Measurements from ENCODE around the gene KRT80.
"Not testable (repeated sequence)": the region's sequence is repeated elsewhere in the genome, so short reads cannot be mapped to it uniquely, and the experiment has no call there.

Gene KRT80

DNA sequence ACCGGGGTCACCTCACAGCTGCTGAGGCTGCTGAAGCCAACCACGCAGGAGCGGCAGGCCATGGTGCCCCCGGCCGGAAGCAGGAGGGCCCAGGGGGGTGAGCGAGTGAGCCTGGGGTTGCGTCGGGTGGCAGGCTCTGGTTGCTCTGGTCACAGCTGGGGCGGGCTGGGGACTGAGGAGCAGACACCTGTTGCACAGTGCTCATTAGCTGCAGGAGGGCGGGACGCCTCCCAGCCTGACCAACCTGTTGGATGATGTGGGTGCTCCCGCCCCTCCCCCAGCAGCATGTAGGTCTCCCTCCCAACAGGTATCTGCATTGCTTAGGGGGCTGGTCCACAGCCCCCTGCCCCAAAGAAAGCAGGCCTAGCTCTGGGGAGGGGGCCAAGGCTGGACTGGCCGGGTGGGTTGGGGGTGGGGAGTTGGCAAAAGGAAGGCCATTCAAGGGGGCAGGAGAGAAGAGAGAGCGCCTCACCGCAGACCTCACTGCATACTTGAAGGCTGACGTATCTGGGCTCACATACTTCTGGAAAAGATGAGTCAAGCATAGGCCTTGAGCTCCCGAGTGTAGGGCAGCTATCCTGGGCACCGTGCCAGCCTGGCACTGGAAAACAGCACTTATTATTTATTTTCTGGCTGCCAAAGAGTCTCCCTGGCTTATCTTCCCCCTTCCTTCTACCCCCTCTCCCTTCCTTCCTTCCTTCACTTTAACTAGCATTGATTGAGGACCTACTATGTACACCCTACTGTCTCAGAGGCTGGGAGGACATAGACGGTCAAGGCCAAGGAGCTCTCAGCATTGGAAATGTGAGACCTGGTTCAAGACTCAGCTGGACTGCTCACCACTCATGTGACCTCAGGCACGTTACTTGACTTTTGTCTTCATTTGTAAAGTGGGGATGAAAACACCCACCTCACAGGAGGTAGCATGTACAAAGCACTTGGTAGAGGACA lies at the start of gene KRT80:
Gene KRT80 (minus strand): TSS at position 174 of the 951 bp plus-strand sequence. CDS start 112 bp downstream, at position 62.
- peak; percentile 50 for DNase-seq (ENCODE audit: low spot score)

DNA sequence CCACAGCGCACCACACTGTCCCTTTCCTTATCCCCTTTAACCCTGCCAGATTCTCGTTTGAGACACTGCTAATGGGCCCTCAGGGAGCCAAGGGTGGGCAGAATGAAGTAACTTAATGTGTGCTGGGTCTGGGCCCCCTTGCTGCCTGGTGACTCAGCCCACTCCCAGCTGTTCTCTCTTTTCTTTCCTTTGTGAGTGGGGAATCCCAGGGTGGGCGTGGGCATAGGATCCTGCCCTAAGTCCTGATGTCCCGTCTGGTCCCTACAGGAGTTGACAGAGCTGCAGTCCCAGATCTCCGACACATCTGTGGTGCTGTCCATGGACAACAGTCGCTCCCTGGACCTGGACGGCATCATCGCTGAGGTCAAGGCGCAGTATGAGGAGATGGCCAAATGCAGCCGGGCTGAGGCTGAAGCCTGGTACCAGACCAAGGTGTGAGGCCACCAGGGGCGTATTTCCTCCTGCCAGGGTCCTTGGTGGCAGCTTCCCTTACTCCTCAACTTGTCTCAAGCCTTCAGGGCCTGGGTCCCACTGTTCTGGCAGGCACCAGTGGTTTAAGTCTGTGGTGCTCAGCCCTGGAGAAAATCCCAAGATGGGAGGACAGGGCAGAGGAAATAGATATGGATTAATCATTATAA lies 49.5 kb upstream of the KRT80 start:
- no peak for DNase-seq (ENCODE audit: low spot score)

DNA sequence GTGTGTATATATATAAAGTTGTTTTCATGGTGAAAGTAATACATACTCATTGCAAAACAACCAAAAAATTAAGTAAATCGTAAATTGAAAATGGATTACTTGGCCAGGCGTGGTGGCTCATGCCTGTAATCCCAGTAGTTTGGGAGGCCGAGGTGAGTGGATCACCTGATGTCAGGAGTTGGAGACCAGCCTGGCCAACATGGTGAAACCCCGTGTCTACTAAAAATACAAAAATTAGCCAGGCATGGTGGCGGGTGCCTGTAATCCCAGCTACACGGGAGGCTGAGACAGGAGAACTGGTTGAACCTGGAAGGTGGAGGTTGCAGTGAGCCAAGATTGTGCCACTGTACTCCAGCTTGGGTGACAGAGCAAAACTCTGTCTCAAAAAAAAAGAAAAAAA lies 48.4 kb upstream of the KRT80 start:
- not testable (repeated sequence) for DNase-seq (ENCODE audit: low spot score)

DNA sequence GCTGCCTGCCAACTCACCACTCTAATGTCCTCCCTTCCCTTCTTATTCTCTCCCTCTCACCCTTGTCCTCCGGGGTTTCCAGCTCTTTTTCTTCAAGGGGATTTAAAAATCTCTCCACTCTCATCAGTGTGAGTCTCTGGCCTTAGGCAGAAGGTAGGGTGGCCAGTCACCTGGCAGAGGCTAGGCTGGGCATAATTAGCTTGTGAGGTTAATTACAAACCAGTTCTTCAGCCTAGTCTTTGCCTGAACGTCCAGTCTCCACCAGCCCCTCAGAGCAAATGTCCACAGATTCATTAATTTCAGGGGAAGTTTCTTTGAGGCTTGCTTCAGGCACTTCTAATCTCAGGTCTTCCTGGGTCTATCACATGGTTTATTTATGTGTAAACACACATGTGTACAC lies 48.0 kb upstream of the KRT80 start:
- no peak for DNase-seq (ENCODE audit: low spot score)

DNA sequence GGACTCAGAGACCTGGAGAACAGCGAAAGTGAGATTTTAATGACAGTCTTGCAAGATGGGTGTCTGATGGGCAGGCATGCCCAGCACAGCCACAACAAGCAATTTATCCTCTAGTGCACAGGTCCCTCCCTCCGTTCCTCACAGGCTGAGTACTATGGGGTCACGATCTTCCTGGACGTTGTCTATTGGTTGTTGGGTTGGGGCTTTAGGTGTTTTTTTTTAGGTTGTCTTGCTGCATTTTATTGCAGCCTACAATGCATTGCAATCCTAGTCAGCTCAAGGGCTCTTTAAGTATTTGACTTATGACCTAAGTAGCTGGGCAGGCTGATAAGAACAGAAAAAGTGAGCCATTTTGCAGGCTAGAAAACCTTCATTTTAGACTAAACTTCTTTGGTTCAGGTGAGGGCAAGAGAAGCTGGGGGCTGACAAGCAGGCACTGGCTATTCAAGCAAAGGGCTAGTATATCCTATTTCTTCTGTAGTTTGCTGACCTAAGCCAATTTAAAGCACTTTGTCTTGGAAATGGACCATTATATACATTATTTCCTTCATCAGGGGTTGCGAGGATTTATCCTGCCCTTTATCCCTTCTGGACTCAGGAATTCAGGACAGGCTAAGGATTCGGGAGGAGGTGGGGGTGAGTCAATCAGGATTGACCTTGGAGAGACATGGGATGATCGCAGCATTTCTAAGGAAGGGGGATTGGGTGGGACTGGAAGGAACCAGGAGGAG lies 47.3 kb upstream of the KRT80 start:
- DNase-seq (ENCODE audit: low spot score): no peak

DNA sequence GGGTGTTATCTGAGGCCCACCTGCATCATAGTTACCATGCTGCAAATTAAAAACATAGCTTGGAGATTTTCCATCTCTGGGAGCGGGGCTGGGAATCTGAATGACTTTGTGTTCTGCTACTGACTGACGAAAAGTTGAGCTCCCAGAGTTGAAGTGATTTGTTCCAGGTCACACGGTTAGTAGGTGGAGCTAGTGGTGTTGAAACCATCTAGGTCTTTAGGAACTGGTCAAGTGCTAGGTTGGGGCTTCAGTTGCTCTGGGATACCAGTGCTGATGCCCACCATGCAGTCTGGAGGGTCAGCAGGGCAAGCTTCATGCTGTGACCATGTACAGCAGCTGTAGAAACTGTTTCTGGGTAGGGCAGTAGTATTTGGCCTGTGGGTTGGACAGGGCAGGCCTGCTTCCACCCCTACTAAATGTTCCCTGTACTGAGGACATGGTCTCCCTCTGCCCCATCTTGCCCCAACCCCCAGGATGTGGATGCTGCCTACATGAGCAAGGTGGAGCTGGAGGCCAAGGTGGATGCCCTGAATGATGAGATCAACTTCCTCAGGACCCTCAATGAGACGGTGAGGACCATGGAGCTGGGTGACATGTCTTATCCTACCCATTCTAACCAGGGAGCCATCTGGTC lies 46.5 kb upstream of the KRT80 start:
- no peak for DNase-seq (ENCODE audit: low spot score)

DNA sequence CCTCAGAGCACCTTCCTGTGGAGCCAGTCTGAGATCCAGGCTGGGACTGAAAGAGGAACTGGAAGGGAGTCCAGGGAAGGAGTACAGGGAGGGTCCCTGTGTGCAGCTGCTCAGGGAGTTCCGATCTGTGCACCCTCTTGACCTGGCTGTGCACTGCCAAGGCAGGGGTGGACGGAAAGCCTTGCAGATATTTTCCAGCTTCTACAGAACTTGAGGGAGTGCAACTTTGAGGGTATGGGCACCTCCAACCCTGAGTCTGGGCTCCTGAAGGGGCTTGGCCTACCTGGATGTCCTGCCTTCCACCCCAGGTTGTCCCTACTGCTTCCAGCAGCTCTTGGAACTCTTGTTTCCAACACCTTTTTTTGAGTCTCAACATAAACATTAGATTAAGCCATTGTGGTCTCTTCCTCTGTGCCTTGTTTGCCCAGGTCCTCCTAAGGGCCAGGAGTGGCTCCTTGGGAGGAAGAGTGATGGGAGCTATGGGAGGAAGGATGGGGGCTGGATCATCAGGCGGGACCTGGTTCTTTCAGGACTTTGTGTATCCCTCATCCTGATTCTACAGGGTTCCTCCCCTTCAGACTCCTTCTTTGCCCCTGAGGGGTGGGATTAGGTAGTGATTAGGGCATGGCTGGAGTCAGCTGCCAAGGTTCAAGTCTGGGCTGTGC lies 44.7 kb upstream of the KRT80 start:
- DNase-seq (ENCODE audit: low spot score): no peak

DNA sequence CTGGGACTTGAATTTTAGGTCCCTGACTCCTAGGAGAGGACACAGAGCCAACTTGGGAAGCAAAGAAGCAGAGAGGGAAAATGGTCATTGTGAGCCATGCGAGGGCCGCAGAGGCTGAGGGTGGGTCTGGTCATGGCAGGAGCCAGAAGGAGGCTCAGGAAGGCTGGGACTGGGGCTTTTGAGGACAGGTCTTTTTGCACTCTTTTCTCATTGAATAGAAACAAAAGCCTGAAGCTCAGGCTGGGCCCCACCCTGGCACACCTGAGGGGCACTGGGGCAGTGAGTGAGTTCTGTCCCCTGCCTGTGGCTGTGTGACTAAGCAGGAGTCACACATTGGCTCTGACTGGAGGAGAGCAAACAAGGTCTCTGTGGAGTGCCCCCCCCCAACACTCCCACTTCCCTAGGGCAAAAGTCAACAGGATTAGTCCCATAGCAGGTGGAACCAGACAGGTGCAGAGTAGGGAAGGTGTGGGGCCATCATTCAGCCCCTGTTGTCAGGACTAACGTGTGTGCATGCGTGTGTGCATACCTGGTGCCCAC lies 44.1 kb upstream of the KRT80 start:
- DNase-seq (ENCODE audit: low spot score): no peak

DNA sequence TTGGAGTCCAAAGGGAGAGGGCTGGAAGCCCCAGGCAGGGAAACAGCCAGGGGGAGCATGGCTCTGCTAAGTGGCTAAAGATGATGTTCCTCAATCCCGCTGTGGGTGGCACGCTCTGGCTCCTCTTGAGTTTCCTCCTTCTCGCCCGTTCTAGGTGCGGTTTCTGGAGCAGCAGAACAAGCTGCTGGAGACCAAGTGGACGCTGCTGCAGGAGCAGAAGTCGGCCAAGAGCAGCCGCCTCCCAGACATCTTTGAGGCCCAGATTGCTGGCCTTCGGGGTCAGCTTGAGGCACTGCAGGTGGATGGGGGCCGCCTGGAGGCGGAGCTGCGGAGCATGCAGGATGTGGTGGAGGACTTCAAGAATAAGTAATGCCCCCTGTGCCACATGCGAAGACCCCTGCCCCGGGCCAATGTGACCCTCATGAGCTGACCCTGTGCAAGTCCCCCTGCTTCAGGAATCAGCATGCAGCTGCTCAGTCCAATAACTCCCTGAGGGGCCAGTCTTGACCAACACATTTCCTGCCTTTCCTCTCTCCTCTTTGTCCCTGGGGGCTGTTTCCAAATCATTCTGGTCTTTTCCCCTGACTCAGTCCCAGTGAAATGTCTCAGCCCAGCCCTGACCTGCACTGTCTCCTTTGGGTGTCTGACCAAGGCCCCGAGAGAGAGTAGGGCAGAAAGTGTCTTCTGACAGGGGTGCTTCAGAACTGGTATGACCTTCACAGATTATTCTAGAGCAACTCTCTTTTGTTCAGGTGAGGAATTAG lies 43.4 kb upstream of the KRT80 start:
- DNase-seq (ENCODE audit: low spot score): no peak

DNA sequence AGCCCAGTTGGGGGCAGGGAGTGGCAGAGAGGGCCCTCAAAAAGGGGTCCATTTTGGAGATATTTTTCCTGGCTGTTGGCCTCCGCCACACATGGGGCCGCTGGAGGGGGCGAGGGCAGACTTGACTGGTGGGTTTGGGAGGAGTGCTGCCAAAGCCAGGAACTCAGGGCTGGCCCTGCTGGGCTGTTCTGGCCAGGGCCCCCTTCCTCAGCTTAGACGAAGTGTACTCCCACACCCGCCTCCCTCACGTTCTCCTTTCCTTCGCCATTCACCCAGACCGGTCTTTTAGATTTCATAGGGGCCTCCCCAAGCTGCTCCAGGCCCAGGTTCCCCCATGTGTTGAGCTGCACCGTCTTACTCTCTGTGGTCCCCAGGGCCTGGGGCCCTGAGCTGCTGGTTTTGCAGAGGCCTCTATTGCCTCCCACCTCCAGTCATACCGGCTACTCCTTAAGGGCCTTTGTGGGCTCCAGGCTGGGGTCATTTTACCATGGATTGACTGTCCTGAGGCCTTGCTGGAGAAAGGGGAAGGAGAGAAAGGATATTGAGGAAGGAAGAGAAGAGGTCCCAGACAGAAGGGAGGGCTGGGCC lies 42.5 kb upstream of the KRT80 start:
- no peak for DNase-seq (ENCODE audit: low spot score)

DNA sequence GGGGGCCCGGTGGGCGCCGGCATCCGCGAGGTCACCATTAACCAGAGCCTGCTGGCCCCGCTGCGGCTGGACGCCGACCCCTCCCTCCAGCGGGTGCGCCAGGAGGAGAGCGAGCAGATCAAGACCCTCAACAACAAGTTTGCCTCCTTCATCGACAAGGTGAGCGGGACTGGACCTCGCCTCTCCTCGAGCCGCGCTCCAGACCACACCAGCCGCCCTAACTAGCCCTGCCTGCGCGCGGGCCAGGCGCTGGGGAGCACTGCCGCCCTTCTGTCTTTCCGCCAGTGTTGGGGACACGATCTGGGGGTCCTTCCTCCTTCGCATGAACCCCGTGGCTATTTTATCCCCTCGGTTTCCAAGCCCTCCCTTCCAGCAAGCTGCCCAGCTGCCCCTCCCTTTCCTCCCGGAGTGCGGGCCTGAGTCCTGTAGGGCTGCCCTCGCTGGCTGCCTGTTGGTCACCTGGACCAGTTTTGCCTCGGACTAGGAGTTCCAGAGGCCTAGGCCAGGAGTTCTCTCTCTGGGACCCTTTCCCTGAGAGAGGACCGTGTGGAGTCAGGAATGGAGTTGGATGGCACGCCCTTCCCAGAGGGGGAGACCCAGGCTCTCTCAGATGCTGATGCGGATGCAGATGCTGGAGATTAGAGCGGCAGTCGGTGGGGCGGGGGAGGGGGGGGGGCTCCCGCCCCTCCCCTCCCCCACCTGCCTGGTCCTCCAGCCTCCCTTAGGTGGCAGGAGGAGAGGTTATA lies 41.8 kb upstream of the KRT80 start:
- DNase-seq (ENCODE audit: low spot score): no peak

DNA sequence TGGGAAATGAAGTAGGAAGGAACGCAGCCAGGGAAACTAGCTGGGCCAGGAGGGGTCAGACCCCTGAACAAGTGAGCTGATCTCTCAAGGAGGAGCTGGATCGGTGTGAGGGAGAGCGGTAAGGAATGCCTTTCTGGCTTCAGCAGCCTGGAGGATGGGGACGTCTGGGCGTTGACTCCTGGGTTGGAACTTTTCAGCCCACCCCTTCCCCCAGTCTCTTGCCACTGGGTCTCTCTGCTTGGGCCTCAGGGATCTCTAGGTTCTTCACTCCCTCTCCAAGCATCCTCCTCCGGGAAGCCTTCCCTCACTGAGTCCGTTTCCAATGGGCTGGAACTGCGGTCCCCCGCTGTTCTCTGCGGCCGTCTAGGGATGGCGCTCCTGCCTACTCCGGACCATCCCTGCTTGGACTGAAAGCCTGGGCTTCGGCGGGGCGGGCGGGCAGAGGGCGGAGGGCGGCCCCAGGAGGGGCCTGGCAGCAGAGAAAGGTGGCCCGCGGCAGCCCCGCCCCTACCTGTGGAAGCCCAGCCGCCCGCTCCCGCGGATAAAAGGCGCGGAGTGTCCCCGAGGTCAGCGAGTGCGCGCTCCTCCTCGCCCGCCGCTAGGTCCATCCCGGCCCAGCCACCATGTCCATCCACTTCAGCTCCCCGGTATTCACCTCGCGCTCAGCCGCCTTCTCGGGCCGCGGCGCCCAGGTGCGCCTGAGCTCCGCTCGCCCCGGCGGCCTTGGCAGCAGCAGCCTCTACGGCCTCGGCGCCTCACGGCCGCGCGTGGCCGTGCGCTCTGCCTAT lies 41.1 kb upstream of the KRT80 start, which contains the start of gene KRT7:
Gene KRT7 (plus strand): TSS at position 570 of the 788 bp plus-strand sequence. CDS start 54 bp downstream, at position 624.
- no peak for DNase-seq (ENCODE audit: low spot score)

DNA sequence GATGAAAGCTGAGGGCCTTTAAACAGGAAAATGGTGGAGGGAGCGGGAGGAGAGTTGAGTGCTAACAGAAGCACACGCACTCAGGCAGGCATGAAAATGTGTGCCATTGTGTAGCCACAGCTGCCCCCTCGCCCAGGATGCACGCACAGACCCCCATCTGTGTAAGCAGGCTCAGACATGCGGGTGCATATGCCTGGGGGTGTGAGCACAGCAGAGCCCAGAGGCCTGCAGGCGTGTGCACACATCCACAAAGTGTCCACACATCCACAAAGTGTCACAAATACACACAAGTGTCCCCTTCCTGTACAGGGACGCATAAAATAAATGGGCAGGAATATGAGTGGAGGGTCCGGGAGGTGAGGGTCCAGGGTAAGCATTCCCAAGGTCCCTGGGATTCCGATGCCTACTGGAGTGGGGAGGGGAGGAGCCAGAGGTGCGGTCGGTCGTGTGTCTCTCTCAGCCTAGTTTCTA lies 40.4 kb upstream of the KRT80 start:
- no peak for DNase-seq (ENCODE audit: low spot score)

DNA sequence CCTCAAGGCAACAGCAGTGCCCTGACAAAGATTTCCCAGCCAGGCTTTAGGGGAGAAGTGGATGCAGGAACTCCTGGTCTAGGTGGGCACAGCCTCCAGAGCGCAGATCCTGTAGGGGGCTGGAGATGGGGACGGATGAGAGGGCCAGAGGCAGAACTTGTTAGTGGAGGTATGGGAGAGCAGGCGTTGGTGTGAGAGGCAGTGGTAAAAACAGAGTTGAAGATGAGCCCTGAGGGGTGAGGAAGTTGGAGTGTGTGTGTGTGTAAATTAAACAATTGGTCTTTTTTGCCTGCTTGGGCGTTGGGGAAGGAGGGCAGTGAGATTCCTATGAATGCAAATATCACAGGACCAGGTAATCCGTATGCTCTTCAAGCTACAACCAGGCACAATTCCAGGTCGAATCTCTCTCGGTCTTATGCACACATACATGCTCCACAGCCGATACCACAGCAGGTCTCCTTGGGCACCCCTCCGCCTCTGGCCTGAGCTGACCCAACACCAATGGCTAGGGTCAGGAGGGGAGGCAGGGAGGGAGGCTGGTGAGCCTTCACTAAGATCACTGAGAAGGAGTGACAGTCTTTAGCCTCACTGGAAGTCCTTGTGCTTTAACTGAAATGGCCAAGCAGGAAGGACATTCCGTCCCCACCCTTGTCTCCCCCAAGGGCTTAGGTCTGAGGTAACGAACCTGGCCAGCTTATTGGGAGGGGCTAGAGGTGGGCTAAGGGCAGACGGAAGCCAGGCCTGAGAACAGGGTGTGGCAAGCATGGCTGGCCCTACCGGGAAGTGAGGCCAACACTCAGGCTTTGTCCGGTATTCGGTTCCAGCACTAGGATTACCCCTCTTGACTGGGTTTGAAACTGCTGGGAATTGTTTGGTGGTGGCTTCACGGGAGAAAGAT lies 39.7 kb upstream of the KRT80 start:
- no peak for DNase-seq (ENCODE audit: low spot score)

DNA sequence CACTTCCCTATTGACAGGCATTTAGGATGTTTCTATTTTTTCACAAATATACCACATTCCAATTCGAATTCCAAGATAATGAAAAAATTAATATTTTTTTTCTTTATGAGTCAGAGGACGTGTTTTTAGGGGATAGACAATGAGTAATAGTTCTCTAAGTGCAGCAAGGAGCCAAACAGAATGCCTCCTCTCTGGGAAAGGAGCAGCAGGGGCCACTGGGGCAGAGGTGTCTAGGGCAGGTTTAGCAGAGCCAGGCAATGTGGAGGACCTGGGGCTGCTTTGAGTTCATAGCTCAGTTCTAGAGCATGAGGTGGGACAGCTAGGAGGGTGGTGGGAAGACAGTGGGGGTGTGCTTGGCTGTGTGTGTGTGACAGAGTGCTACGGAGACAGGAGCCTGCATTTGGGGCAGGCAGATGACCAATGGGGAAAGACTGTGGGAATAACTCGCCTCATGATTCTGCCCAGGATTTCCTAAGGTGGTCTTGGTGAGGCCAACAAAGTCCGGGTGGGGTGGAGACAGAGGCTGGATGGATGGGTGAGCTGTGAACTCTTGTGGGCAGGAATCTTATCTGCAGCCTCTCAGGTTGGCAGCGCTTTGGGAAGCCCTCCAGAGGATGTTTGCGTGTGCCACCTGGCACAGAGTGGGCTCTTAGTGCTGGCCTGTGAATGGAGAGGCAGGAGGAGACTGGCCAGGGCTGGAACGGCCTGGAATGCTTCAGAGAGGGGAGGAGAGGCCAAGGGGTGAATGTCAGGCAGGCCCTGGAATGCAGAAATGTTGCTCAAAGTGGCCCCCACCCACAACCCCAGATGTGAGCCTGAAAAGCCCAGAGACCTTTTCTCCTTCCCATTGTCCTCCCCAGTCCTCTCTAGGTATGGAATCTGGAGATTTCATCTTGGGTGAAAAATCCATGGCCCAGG lies 38.8 kb upstream of the KRT80 start:
- DNase-seq (ENCODE audit: low spot score): no peak

DNA sequence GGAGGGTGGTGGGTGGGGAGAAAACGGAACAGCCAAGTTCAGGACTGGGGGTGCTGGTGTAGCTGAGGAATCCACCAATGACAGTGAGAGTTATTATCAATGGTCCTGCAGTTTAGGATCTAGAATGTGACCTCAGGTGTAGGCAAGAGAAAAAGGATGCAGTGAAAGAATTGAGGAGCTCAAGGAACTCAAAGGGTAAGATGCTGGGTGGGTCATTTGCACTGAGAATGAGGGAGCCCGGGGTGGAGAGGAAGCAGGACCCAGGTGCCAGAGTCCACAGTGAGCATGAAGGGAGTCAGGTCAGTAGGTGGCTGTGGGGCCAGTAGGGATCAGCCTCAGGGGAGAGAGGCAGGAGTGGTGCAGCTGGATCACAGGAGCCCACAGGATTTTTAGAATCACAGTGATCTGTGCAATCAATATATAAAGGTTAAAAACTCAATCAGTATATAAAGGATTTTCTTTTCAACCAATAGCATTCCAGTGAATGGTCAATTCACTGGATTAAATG lies 38.1 kb upstream of the KRT80 start:
- DNase-seq (ENCODE audit: low spot score): no peak

All from HuH-7.5 (cell line).